ENCODE measurements around the gene ZNF836. TPM values are rescaled to one million over a fixed set of nuclear protein-coding genes. Genes with fewer than 3 reads are reported as not detected.
"Not testable (repeated sequence)": the region's sequence is repeated elsewhere in the genome, so short reads cannot be mapped to it uniquely, and the experiment has no call there.

Gene ZNF836
- total RNA-seq (2014; rRNA removed; shearing (Covaris generic)), result 4.7 and 7.5 TPM in 2 replicates

DNA sequence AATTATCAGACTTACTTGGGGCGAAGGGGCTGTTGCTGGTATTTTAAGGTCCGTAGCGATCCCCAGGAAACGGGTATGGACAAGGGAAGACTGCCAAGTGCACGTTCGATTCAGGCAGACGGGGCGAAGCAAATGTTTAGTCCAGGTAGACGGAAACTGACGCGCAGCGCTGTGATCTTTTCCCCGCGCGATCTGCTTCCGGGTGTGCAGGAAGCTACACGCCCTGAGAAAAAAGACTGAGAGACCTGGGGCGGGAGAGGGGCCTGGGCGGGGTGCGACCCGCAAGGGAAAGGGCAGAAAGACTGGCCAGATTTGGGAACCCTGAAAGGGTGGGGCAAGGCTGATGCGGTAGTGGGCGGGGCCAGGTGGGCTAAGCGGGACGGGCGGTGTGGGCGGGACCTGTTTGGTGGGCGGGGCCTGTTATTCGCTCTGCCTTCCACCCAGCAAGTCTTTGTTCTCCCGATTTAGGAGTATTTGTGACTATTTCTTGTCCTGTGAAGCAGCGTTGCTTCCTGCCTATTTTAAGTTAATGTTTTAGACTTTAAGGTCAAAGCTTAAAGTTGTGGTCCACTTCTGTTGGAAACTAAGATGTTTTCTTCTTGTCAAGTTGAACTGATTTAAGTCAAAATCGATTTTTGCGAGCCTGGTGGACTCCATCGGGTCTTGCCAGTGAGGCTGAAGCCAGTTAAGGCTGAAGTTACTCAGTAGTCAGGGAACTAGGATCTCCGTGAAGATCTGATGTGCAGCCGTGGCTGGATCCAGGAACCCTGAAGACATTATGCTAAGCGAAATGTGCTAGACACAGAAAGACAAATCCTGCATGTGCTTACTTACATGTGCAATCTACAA is at the start of gene ZNF836:
TSS of gene ZNF836 (minus strand) at position 301 of the 849 bp plus-strand sequence. CDS start 3,549 bp downstream, outside the sequence.
- H3K4me3 ChIP-seq (ENCODE audit: insufficient read depth, low read depth, low read length), result peak within 1 kb of the TSS; percentile 83
- peak; percentile 96 for DNase-seq
- peaks cover 2% of the 10 kb centered on the region for H3K36me3 ChIP-seq (replicated peaks; ENCODE audit: control insufficient read depth, insufficient read depth, low read length)
- H3K27me3 ChIP-seq (ENCODE audit: control insufficient read depth, insufficient read depth, low read length), result peaks cover 9% of the 10 kb centered on the region

DNA sequence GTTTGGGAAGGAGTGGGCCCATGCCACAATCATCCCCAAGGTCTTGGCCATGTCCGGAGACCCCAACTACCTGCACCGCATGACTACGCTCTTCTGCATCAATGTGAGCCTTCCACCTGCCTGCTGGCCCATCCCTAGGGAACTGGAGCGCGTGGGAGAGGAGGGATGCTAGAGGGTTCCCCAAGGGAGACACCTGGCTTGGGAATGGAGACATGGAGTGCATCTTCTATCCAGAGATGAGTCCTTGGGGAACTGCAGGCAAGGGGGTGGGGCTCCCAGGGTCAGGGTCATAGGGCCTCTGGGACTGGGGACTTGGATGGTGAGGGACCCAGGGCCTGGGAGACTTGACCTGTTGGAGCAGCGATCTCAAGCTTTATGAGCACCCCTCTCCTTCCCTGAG is 49.6 kb upstream of the ZNF836 start:
- no peaks in the 10 kb centered on the region for H3K27me3 ChIP-seq (ENCODE audit: control insufficient read depth, insufficient read depth, low read length)
- peak; percentile 12 for DNase-seq
- no peak overlapping the region for H3K4me3 ChIP-seq (ENCODE audit: insufficient read depth, low read depth, low read length)
- peaks cover 62% of the 10 kb centered on the region for H3K36me3 ChIP-seq (replicated peaks; ENCODE audit: control insufficient read depth, insufficient read depth, low read length)

DNA sequence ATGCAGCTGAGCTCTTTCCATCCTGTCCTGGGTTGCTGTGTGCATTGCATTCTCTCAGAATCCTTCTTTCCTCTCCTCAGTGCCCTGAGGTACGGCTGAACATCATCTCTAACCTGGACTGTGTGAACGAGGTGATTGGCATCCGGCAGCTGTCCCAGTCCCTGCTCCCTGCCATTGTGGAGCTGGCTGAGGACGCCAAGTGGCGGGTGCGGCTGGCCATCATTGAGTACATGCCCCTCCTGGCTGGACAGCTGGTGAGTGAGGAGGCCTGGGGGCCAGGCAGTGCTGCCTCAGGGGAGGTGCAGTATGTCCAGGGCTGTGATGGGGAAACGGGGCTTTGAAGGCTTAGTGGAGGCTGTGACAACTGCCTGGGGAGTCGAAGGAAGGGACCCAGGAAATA is 48.2 kb upstream of the ZNF836 start:
- H3K27me3 ChIP-seq (ENCODE audit: control insufficient read depth, insufficient read depth, low read length), result no peaks in the 10 kb centered on the region
- peaks cover 64% of the 10 kb centered on the region for H3K36me3 ChIP-seq (replicated peaks; ENCODE audit: control insufficient read depth, insufficient read depth, low read length)
- no peak for DNase-seq
- H3K4me3 ChIP-seq (ENCODE audit: insufficient read depth, low read depth, low read length), result no peak overlapping the region

DNA sequence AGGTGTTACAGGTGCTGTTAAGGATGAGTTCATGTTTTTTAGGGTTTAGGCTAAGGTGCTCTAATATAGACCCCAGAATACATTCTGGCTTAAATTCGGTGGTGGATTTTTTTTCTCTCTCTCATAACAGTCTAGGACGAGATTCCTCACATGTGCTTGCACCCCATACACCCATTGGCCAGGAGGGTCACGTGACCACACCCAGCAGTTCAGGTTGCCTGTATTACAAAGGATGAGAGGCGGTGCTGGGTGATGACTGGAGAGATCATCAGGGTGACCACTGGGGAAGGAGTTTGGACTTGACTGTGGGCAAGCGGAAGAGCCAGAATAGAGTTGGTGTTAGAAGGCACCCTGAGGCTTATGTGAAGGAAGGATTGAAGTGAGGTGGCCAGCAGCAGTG is 46.2 kb upstream of the ZNF836 start:
- DNase-seq, result peak; percentile 50
- Histone ChIP-seq H3K4me3 (ENCODE audit: insufficient read depth, low read depth, low read length) (no peak overlapping the region), H3K27me3 (ENCODE audit: control insufficient read depth, insufficient read depth, low read length) (no peaks in the 10 kb centered on the region), H3K36me3 (replicated peaks; ENCODE audit: control insufficient read depth, insufficient read depth, low read length) (peaks cover 69% of the 10 kb centered on the region)

DNA sequence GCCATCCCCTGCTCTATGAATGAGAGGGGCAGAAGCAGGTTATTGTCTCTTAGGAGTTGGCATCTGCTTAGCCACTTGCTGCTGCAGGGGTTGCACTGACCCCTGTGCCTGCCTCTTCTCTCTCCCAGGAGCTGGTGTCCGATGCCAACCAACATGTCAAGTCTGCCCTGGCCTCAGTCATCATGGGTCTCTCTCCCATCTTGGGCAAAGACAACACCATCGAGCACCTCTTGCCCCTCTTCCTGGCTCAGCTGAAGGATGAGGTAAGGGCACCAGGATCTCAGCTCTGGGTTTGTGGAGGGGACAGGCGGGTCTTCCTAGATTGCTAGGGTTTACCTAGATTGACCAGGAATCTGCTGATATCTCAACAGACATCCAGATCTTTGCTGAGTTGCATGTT is 45.0 kb upstream of the ZNF836 start:
- Histone ChIP-seq H3K4me3 (ENCODE audit: insufficient read depth, low read depth, low read length) (no peak overlapping the region), H3K36me3 (replicated peaks; ENCODE audit: control insufficient read depth, insufficient read depth, low read length) (peaks cover 72% of the 10 kb centered on the region), H3K27me3 (ENCODE audit: control insufficient read depth, insufficient read depth, low read length) (no peaks in the 10 kb centered on the region)
- DNase-seq, result no peak

DNA sequence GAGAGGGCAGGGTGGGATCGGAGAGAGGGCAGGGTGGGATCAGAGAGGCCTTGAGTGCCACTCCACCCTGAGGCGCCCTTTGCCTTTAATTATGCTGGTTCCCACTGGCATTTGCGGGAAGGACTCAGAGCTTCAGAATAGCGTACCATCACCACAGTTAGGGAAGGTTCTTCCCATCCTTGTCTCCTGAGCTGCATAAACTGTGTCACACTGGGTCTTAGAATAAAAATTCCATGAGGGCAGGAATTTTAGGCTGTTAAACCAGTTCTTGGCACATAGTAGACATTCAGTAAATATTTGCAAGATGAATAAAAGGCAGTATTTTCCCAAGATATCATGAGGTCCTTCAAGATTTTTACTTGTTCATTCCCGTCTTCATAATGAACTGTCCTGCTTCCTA is 42.8 kb upstream of the ZNF836 start:
- H3K4me3 ChIP-seq (ENCODE audit: insufficient read depth, low read depth, low read length), result no peak overlapping the region
- H3K27me3 ChIP-seq (ENCODE audit: control insufficient read depth, insufficient read depth, low read length), result no peaks in the 10 kb centered on the region
- peaks cover 59% of the 10 kb centered on the region for H3K36me3 ChIP-seq (replicated peaks; ENCODE audit: control insufficient read depth, insufficient read depth, low read length)
- DNase-seq, result no peak

DNA sequence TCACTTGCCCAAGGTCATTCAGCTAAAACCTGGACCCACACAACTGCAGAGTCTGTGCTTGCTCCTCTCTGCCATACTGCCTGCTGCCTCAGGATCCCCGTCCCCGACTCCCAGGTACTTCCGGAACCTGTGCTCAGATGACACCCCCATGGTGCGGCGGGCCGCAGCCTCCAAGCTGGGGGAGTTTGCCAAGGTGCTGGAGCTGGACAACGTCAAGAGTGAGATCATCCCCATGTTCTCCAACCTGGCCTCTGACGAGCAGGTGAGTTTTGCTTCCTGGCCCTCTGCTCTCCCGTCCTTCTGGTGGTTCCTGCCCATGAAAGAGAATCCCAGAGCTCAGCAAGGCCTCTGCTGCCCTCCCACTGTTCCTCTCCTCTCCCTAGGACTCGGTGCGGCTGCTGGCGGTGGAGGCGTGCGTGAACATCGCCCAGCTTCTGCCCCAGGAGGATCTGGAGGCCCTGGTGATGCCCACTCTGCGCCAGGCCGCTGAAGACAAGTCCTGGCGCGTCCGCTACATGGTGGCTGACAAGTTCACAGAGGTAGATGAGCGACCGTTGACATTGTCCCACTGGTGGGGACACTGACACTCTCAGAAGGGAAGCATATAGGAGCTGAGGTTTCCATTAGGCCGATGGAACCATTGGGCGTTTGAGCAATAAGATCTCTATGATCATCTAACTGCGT is 41.3 kb upstream of the ZNF836 start:
- H3K27me3 ChIP-seq (ENCODE audit: control insufficient read depth, insufficient read depth, low read length), result no peaks in the 10 kb centered on the region
- H3K36me3 ChIP-seq (replicated peaks; ENCODE audit: control insufficient read depth, insufficient read depth, low read length), result peaks cover 54% of the 10 kb centered on the region
- no peak for DNase-seq
- no peak overlapping the region for H3K4me3 ChIP-seq (ENCODE audit: insufficient read depth, low read depth, low read length)

DNA sequence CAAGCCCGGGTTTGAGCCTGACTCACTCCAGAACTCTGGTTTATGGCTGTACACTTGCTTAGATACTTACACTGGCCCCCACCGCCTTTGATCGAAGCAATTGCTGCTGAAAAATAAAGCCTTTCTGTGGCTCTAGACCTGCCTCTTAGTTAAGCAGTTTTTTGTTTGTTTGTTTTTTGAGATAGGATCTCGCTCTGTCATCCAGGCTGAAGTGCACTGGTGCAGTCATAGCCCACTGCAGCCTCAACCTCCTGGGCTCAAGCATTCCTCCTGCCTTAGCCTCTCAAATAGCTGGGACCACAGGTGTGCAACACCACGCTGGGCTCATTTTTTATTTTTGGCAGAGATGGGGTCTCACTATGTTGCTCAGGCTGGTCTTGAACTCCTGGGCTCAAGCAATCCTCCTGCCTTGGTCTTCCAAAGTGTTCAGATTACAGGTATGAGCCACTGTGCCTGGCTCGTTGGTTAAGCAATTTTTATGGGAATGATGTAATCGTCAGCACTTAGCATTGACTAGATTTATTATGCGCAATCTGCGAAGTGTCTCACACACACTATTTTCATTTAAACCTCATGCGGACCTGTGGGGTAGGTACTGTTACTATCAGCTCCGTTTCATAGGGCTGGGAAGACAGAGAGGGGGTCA is 40.6 kb upstream of the ZNF836 start:
- no peak overlapping the region for H3K4me3 ChIP-seq (ENCODE audit: insufficient read depth, low read depth, low read length)
- no peaks in the 10 kb centered on the region for H3K27me3 ChIP-seq (ENCODE audit: control insufficient read depth, insufficient read depth, low read length)
- peaks cover 54% of the 10 kb centered on the region for H3K36me3 ChIP-seq (replicated peaks; ENCODE audit: control insufficient read depth, insufficient read depth, low read length)
- no peak for DNase-seq

DNA sequence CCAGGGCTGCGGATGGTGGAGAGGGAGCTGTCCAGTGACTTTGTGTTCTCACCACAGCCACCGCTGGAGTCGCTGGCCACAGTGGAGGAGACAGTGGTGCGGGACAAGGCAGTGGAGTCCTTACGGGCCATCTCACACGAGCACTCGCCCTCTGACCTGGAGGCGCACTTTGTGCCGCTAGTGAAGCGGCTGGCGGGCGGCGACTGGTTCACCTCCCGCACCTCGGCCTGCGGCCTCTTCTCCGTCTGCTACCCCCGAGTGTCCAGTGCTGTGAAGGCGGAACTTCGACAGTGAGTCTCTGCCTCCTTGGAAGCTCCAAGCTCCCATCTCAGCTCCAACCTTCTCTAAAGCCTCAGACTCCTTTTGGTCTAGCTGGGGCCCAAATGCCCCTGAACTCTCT is 39.8 kb upstream of the ZNF836 start:
- no peaks in the 10 kb centered on the region for H3K27me3 ChIP-seq (ENCODE audit: control insufficient read depth, insufficient read depth, low read length)
- H3K36me3 ChIP-seq (replicated peaks; ENCODE audit: control insufficient read depth, insufficient read depth, low read length), result peaks cover 54% of the 10 kb centered on the region
- no peak for DNase-seq
- no peak overlapping the region for H3K4me3 ChIP-seq (ENCODE audit: insufficient read depth, low read depth, low read length)

DNA sequence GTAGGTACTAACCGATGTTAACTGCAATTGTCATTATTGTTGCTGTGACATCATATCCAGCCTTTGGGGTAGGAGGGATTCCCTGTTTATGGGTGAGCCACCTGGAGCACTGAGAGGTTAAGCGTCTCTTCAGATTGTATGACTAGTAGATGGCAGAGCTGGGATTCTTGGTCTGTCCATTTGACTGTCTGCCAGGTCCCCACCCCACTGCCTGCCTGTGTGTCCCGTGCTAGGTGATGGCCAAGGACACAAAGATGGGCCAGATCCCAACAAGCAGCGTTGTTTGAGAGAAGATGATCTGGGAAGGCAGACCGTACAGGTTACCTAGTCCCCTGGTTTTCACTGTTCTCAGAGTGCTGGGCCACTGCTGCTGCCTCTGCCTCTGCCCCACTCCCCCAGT is 35.1 kb upstream of the ZNF836 start:
- DNase-seq, result no peak
- H3K36me3 ChIP-seq (replicated peaks; ENCODE audit: control insufficient read depth, insufficient read depth, low read length), result peaks cover 60% of the 10 kb centered on the region
- H3K27me3 ChIP-seq (ENCODE audit: control insufficient read depth, insufficient read depth, low read length), result no peaks in the 10 kb centered on the region
- H3K4me3 ChIP-seq (ENCODE audit: insufficient read depth, low read depth, low read length), result no peak overlapping the region

DNA sequence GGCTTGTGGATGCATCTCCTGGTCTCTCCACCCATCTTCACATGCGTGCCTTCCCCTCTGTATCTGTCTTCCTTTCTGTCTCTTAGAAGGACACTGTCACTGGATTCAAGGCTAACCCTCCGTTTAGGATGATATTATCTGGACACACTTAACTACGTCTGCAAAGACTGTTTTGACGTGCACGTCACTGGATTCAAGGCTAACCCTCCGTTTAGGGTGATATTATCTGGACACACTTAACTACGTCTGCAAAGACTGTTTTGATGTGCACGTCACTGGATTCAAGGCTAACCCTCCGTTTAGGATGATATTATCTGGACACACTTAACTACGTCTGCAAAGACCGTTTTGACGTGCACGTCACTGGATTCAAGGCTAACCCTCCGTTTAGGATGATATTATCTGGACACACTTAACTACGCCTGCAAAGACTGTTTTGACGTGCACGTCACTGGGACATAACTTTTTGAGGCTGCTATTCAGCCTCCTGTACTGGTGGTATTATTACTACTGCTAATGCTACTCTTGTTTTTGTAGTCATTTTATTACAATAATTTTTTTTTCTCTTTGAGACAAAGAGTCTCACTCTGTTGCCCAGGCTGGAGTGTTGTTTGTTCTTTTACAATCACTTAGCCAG is 29.5 kb upstream of the ZNF836 start:
- peaks cover 51% of the 10 kb centered on the region for H3K36me3 ChIP-seq (replicated peaks; ENCODE audit: control insufficient read depth, insufficient read depth, low read length)
- not testable (repeated sequence) for H3K4me3 ChIP-seq (ENCODE audit: insufficient read depth, low read depth, low read length)

DNA sequence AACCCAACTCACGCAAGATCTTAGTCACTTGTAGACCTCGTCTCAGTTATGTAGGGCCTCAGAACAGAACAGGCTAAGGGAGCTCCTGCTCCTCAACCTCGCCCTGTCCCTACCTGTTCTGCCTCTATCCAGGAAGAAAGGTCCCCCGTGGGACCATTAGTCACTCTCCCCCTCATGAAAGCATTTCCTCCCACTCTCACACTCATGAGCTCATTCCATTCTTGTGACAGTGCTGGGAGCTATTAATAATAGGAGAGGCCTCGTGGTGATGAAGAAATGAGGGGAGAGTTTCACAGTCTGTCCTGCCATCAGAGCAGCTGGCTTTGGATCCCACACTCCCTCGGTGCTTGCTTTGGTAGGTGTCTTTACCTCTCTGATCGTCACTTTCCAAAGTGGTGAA is 28.6 kb upstream of the ZNF836 start:
- DNase-seq, result no peak
- Histone ChIP-seq H3K27me3 (ENCODE audit: control insufficient read depth, insufficient read depth, low read length) (no peaks in the 10 kb centered on the region), H3K4me3 (ENCODE audit: insufficient read depth, low read depth, low read length) (no peak overlapping the region), H3K36me3 (replicated peaks; ENCODE audit: control insufficient read depth, insufficient read depth, low read length) (peaks cover 46% of the 10 kb centered on the region)

More for the DNA sequence above, 29.5 kb upstream of the ZNF836 start:
- DNase-seq; H3K27me3 ChIP-seq (ENCODE audit: control insufficient read depth, insufficient read depth, low read length): not testable (repeated sequence)

DNA sequence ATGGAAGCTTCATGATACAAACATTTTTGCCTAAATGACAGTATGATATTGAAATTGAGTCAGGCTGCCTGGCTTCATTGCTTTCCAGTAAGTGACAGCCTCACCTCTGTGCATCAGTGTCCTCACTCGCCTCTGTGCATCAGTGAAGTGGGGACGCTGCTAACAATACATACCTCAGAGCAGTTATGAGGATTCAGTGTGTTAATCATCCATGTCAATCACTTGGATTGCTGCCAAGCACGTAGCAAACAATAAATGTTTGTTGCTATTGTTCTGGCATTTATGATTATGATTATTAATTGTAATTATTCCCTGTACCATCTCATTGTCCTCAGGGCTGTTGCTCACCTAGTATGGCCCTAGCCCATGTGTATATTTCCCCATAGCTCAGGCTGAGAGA is 27.3 kb upstream of the ZNF836 start:
- H3K27me3 ChIP-seq (ENCODE audit: control insufficient read depth, insufficient read depth, low read length), result no peaks in the 10 kb centered on the region
- H3K36me3 ChIP-seq (replicated peaks; ENCODE audit: control insufficient read depth, insufficient read depth, low read length), result peaks cover 35% of the 10 kb centered on the region
- DNase-seq, result no peak
- no peak overlapping the region for H3K4me3 ChIP-seq (ENCODE audit: insufficient read depth, low read depth, low read length)

DNA sequence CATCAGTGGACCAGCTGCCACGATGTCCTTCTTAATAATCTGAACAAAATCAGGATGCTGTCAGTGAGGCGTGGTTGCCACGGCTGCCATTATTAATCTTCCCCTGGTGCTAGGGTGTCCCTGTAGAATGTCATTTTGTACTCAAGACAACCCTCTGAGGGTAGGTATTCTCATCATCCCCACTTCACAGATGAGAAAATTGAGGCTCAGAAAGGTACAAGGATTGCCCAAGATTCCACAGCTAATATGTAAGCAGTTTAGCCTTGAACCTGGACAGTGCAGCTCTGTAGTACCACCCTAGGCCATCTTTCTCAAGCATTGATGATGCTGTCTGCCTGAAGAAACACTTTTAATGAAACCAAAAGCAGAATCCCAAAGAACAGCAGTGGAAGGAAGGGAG is 26.5 kb upstream of the ZNF836 start:
- Histone ChIP-seq H3K36me3 (replicated peaks; ENCODE audit: control insufficient read depth, insufficient read depth, low read length) (peaks cover 32% of the 10 kb centered on the region), H3K4me3 (ENCODE audit: insufficient read depth, low read depth, low read length) (no peak overlapping the region), H3K27me3 (ENCODE audit: control insufficient read depth, insufficient read depth, low read length) (no peaks in the 10 kb centered on the region)
- no peak for DNase-seq

All from H7 (cell line).